MCF 10A (cell line): Measurements from ENCODE around the gene VEGFB. TPM values are rescaled to one million over a fixed set of nuclear protein-coding genes. Genes with fewer than 3 reads are reported as not detected.

Experiments
- BruUV-seq: library from RNA; stranded (reverse); fragments of 400-500 nt; replicated peaks from 2 replicates; lab custom pipeline; 2021; lab: Mats Ljungman, UMichigan
- CTCF ChIA-PET: fragments of 300-600 bp; sonication (Branson Sonifier 250); formaldehyde crosslinking; extraction: SDS; loops from one replicate; lab custom pipeline; 2021; ENCODE audit warnings: antibody characterized with exemption, inconsistent platforms; lab: Yijun Ruan, JAX
- POLR2A ChIA-PET: fragments of 300-600, 350-650 bp; sonication (Branson Sonifier 250); formaldehyde crosslinking; extraction: SDS; loops from one replicate; lab custom pipeline; 2020; ENCODE audit warnings: antibody characterized with exemption, inconsistent platforms; lab: Yijun Ruan, JAX
- DNase-seq: peaks from one replicate; pipeline ENCODE4 v3.0.0-alpha.2; 2018; ENCODE audit not compliant: unreplicated experiment
- H3K27ac Mint-ChIP-seq: one replicate; pipeline ENCODE4 v1.8.0; 2022; ENCODE audit warnings: mild to moderate bottlenecking, low read depth, mixed read lengths; ENCODE audit not compliant: unreplicated experiment
- H3K27me3 Mint-ChIP-seq: one replicate; pipeline ENCODE4 v1.8.0; 2022; ENCODE audit warnings: mixed read lengths; ENCODE audit not compliant: insufficient read depth, unreplicated experiment
- H3K36me3 Mint-ChIP-seq: one replicate; pipeline ENCODE4 v1.8.0; 2022; ENCODE audit warnings: mild to moderate bottlenecking, moderate library complexity, mixed read lengths; ENCODE audit not compliant: insufficient read depth, unreplicated experiment
- H3K4me1 Mint-ChIP-seq: one replicate; pipeline ENCODE4 v1.8.0; 2022; ENCODE audit warnings: mixed read lengths; ENCODE audit not compliant: insufficient read depth, unreplicated experiment
- H3K4me3 Mint-ChIP-seq: one replicate; pipeline ENCODE4 v1.8.0; 2022; ENCODE audit warnings: mild to moderate bottlenecking, moderate library complexity, mixed read lengths; ENCODE audit not compliant: unreplicated experiment
- H3K9me3 Mint-ChIP-seq: one replicate; pipeline ENCODE4 v1.8.0; 2022; ENCODE audit warnings: mixed read lengths; ENCODE audit not compliant: unreplicated experiment
- intact Hi-C: fragments of 100-400 bp; cut with micrococcal nuclease; formaldehyde crosslinking; loops from 2 replicates; pipeline ENCODE4 v1.14.1; 2022
- total RNA-seq: library from RNA; stranded (reverse); gene quantifications from 2 replicates; pipeline ENCODE4 v1.2.3, GENCODE V29; 2022
- TF ChIP-seq, protein P1 (sequence below): fragments of 200-600 bp; IDR thresholded peaks from one replicate; pipeline ENCODE4 v1.8.0; 2022; ENCODE audit warnings: antibody characterized with exemption, mild to moderate bottlenecking; ENCODE audit not compliant: unreplicated experiment

Gene VEGFB
- total RNA-seq, 1 experiment from 2014 or later = 46.0 TPM

DNA sequence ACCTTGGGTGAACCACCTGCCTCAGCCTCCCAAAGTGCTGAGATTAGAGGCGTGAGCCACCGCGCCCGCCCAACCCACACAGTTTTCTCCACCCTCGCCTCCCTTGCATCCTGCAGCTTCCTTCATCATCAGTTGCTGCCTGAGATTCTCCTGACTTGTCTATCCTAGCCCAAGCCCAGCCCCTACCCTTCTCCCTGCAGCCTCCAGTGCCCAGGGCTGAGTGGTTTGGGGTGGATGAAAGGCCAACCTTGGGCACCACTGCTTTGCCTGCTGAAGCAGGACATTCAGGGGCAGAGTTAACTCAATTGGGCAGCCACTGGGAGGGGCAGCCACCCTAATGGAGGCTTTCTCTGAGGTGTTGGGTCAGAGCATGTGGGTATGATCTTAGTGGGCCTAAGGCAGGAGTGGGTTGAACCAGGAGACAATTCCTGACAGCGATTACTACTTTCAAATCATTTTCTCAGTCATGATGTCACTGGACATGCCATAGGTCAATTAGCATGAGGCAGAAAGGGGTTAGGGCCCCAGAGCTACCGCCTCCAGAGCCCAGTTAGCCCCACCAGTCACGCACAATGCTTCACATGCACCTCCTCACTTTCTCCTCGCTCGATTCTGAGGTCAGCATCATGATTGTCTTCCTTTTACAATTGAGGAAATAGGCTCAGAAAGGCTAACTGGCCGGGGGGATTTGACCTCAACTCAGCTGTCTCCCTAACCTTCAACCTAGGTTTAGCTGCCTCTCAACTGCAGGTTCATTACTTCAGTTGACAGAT, 5.5 kb downstream of the VEGFB start:
- POLR2A ChIA-PET = interaction anchor here (0.7 to 10.8 kb wide), 7 partner anchors 11 to 82 kb away, joined by 3 to 122 read pairs (median 14); partner anchors contain the start of genes CATSPERZ, DNAJC4, ESRRA and NUDT22

DNA sequence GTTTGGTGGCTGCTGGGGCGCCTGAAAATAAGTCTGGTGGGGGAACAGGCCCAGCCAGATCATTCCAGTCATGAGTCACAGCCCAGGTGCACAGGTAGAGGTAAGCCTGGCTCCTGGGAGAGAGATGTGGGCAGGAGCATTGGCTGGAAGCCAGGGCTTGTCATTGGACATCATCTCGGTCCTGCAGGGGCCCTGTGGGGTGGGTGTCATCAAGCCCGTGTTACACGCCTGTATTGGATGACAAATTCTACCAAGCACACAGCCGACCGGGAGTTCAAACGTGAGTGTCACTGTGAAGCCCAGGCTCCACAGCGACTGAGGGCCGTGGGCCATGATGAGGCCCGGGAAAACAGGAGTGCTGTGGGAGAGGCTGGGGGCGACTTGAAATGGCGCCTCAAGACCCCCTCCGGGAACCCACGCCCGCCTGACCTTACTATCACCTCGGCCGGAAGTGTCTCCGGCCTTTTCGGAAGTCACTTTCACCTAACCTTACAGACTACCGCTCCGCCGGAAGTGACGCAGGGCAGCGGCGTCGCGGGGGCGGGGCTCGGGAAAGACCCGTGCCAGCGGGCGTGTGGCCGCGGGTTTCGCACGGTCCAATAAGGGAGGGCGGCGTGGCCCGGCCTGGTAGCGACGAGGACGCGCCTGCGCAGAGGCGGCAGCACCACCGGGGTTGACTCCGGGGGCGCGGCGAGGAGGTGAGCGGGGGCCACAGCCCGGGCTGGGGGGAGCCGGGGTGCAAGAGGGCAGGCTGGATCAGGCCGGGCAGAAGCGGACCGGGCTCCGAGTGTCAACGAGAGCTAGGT, 6.3 kb downstream of the VEGFB start, which contains the start of gene FKBP2:
FKBP2 (plus strand) TSS at position 661 of the 806 bp plus-strand sequence. CDS start 1,293 bp downstream, outside the sequence.
- H3K27ac Mint-ChIP-seq = peak within 1 kb of the TSS; percentile 98
- POLR2A ChIA-PET = interaction anchor here (0.6 to 10.8 kb wide), 21 partner anchors 11 to 1619 kb away, joined by 3 to 122 read pairs (median 4); partner anchors contain the start of genes B3GAT3, BAD, CATSPERZ and DNAJC4
- peaks cover 19% of the 10 kb centered on the region for H3K4me1 Mint-ChIP-seq
- no peaks in the 10 kb centered on the region for H3K9me3 Mint-ChIP-seq
- H3K4me3 Mint-ChIP-seq = peak within 1 kb of the TSS; percentile 93
- BruUV-seq = TSS peak; percentile 74
- TF ChIP-seq, protein P1, sequence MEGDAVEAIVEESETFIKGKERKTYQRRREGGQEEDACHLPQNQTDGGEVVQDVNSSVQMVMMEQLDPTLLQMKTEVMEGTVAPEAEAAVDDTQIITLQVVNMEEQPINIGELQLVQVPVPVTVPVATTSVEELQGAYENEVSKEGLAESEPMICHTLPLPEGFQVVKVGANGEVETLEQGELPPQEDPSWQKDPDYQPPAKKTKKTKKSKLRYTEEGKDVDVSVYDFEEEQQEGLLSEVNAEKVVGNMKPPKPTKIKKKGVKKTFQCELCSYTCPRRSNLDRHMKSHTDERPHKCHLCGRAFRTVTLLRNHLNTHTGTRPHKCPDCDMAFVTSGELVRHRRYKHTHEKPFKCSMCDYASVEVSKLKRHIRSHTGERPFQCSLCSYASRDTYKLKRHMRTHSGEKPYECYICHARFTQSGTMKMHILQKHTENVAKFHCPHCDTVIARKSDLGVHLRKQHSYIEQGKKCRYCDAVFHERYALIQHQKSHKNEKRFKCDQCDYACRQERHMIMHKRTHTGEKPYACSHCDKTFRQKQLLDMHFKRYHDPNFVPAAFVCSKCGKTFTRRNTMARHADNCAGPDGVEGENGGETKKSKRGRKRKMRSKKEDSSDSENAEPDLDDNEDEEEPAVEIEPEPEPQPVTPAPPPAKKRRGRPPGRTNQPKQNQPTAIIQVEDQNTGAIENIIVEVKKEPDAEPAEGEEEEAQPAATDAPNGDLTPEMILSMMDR = no peak
- H3K36me3 Mint-ChIP-seq = peaks cover 56% of the 10 kb centered on the region
- CTCF ChIA-PET = interaction anchor here (0.7 to 1.3 kb wide), 6 partner anchors 10 to 394 kb away, joined by 3 to 5 read pairs (median 4); partner anchors contain the start of gene PLCB3
- no peaks in the 10 kb centered on the region for H3K27me3 Mint-ChIP-seq
- DNase-seq = peak; percentile 96
- intact Hi-C loops = no loop called here

More for the DNA sequence above, 5.5 kb downstream of the VEGFB start:
- intact Hi-C loops = no loop called here
- Mint-ChIP-seq H3K36me3 (peaks cover 51% of the 10 kb centered on the region), H3K27me3 (no peaks in the 10 kb centered on the region), H3K27ac (peak overlapping the region; percentile 98), H3K4me3 (peak overlapping the region; percentile 93), H3K9me3 (no peaks in the 10 kb centered on the region), H3K4me1 (peaks cover 23% of the 10 kb centered on the region)
- CTCF ChIA-PET = interaction anchor here (1.0 to 1.4 kb wide), 4 partner anchors 11 to 61 kb away, joined by 3 to 5 read pairs (median 4); partner anchors contain the start of gene PLCB3
- TF ChIP-seq, protein P1 = no peak
- no peak for DNase-seq
- no TSS peak for BruUV-seq

DNA sequence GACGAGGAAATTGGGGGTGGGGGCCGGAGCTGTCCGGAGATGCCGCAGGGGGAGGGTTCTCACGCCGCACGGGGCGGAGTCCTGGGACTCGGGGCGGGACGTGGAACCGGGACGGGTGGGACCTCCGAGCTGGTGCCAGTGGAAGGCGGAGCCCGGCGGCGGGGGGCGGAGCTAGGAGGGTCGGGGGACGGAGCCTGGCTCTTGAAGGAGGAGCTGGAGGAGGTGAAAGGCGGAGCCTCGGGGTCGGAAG, 6.8 kb downstream of the VEGFB start:
- Mint-ChIP-seq H3K9me3 (no peaks in the 10 kb centered on the region), H3K4me1 (peaks cover 19% of the 10 kb centered on the region), H3K36me3 (peaks cover 56% of the 10 kb centered on the region), H3K4me3 (peak overlapping the region; percentile 93), H3K27me3 (no peaks in the 10 kb centered on the region), H3K27ac (peak overlapping the region; percentile 98)
- peak; percentile 98 for DNase-seq
- intact Hi-C loops = no loop called here
- no TSS peak for BruUV-seq
- CTCF ChIA-PET = interaction anchor here (0.7 to 1.3 kb wide), 5 partner anchors 10 to 395 kb away, joined by 3 to 5 read pairs (median 4); partner anchors contain the start of gene PLCB3
- POLR2A ChIA-PET = interaction anchor here (0.6 to 10.8 kb wide), 18 partner anchors 10 to 1620 kb away, joined by 3 to 122 read pairs (median 4); partner anchors contain the start of genes B3GAT3, BAD, CATSPERZ and DNAJC4
- TF ChIP-seq, protein P1 = no peak
